COLO668 (cell line): ENCODE measurements around the gene TRPM3.
A peak's percentile ranks its signal among the peaks of the same experiment; 100 is the strongest.

ENCODE experiments used
- DNase-seq: peaks from one replicate; lab custom pipeline; 2025; ENCODE audit not compliant: unreplicated experiment; lab: John Stamatoyannopoulos, UW

The TRPM3 gene

GRCh38 chr9:70498866-70499265, 622.6 kb downstream of the TRPM3 start:
- DNase-seq, result no peak

- no peak for DNase-seq
Observed at GRCh38 chr9:70496244-70496643, 625.2 kb downstream of the TRPM3 start.

- no peak for DNase-seq
Observed at GRCh38 chr9:70495514-70495913, 625.9 kb downstream of the TRPM3 start.

- no peak for DNase-seq
Observed at GRCh38 chr9:70494221-70494620, 627.2 kb downstream of the TRPM3 start.

GRCh38 chr9:70493029-70493428, 628.4 kb downstream of the TRPM3 start:
- DNase-seq, result no peak

- peak; percentile 9 for DNase-seq
Observed at GRCh38 chr9:70492319-70492777, 629.1 kb downstream of the TRPM3 start.

- no peak for DNase-seq
Observed at GRCh38 chr9:70491426-70492318, 629.7 kb downstream of the TRPM3 start.

- no peak for DNase-seq
Observed at GRCh38 chr9:70490478-70490877, 630.9 kb downstream of the TRPM3 start.

- DNase-seq, result no peak
Observed at GRCh38 chr9:70488793-70489105, 632.7 kb downstream of the TRPM3 start.

- no peak for DNase-seq
Observed at GRCh38 chr9:70488098-70488792, 633.2 kb downstream of the TRPM3 start.

- DNase-seq, result no peak
Observed at GRCh38 chr9:70486127-70486526, 635.3 kb downstream of the TRPM3 start.

- DNase-seq, result no peak
Observed at GRCh38 chr9:70485273-70485858, 636.1 kb downstream of the TRPM3 start.

GRCh38 chr9:70484232-70485130, 636.9 kb downstream of the TRPM3 start:
- DNase-seq, result peak; percentile 7

GRCh38 chr9:70481471-70481870, 640.0 kb downstream of the TRPM3 start:
- no peak for DNase-seq

GRCh38 chr9:70480405-70480980, 640.9 kb downstream of the TRPM3 start:
- peak; percentile 36 for DNase-seq

GRCh38 chr9:70479880-70480291, 641.5 kb downstream of the TRPM3 start:
- DNase-seq, result no peak
